ENCODE measurements around the gene ZNF3.

The ZNF3 gene

DNA sequence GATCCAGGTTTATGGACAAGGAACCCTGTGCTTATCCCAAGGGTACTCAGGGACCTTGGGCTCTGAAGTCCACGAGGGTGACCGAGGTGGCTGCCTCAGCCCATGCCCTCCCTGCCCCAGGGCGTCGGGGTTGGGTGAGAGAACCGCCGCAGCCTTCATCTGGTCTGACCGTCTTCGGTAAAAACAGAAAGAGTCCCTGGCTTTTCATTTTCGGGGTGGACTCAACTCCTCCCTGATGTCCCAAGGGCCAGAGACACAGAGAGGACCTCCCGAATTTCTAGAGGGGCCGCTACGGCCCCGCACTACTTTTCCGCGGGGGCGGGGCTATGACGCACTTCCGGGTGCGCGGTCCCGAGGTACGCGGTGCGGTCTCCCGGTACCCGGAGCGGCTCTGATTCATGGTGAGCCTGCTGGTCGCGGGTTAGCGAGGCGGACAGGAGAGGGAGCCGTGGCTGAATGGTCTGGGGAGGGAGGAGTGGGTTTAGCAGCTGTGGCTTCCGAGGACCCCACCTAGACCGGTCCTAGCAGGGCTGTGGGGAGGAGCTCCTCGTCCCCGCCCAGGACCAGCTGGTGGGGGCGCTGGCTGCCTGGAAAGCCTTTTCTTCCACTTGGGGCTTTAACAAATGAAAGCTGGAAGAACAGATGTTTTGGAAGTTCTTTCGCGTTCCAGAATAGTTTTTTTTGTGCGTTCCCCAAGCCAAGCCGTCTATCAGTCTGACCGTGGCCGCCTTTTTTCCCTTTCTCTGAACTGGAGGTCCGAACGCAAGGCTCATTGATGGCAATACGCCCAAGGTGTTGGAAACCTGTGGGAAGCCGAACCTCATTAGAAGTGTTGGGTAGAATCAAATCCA, 31.9 kb downstream of the ZNF3 start, which contains the start of gene ZSCAN21 (continued):
- TF ChIP-seq ZNF211 (tag by site-specific recombination; IDR thresholded peaks at IDR 0.05; ENCODE audit: low read depth) = no peak
- TF ChIP-seq ZNF132 (tag by site-specific recombination; IDR thresholded peaks at IDR 0.05; ENCODE audit: borderline replicate concordance) = no peak
- TF ChIP-seq ZNF510 (tag by site-specific recombination; IDR thresholded peaks at IDR 0.05; ENCODE audit: insufficient replicate concordance) = no peak
- TF ChIP-seq ZNF146 (tag by site-specific recombination; IDR thresholded peaks at IDR 0.05) = no peak
- no peak for TF ChIP-seq ZNF112 (tag by site-specific recombination; IDR thresholded peaks at IDR 0.05)
- TF ChIP-seq BCL11B (tag by site-specific recombination; IDR thresholded peaks at IDR 0.05; ENCODE audit: low read depth) = no peak
- TF ChIP-seq, protein P1, sequence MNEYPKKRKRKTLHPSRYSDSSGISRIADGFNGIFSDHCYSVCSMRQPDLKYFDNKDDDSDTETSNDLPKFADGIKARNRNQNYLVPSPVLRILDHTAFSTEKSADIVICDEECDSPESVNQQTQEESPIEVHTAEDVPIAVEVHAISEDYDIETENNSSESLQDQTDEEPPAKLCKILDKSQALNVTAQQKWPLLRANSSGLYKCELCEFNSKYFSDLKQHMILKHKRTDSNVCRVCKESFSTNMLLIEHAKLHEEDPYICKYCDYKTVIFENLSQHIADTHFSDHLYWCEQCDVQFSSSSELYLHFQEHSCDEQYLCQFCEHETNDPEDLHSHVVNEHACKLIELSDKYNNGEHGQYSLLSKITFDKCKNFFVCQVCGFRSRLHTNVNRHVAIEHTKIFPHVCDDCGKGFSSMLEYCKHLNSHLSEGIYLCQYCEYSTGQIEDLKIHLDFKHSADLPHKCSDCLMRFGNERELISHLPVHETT (tag by site-specific recombination; IDR thresholded peaks at IDR 0.05) = peak; percentile 88; the same call in 1 of the 2 replicates
- TF ChIP-seq ZNF558 (tag by site-specific recombination; IDR thresholded peaks at IDR 0.05) = no peak
- TF ChIP-seq, protein P2, sequence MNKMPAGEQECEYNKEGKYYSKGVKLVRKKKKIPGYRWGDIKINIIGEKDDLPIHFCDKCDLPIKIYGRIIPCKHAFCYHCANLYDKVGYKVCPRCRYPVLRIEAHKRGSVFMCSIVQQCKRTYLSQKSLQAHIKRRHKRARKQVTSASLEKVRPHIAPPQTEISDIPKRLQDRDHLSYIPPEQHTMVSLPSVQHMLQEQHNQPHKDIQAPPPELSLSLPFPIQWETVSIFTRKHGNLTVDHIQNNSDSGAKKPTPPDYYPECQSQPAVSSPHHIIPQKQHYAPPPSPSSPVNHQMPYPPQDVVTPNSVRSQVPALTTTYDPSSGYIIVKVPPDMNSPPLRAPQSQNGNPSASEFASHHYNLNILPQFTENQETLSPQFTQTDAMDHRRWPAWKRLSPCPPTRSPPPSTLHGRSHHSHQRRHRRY (tag by site-specific recombination; IDR thresholded peaks at IDR 0.05) = no peak
- TF ChIP-seq ZNF549 (tag by site-specific recombination; IDR thresholded peaks at IDR 0.05) = no peak
- TF ChIP-seq HOXC10 (CRISPR knock-in tag; IDR thresholded peaks at IDR 0.05) = no peak
- TF ChIP-seq ZNF37A (tag by site-specific recombination; IDR thresholded peaks at IDR 0.05) = no peak
- TF ChIP-seq ZNF266 (tag by site-specific recombination; IDR thresholded peaks at IDR 0.05; ENCODE audit: low read depth) = no peak
- TF ChIP-seq ZBTB7A (tag by site-specific recombination; IDR thresholded peaks at IDR 0.05; ENCODE audit: low read depth) = peak; percentile 11; the same call in 1 of the 2 replicates
- no peak for TF ChIP-seq HOXA7 (CRISPR knock-in tag; IDR thresholded peaks at IDR 0.05; ENCODE audit: borderline replicate concordance)
- TF ChIP-seq IKZF3 (tag by site-specific recombination; IDR thresholded peaks at IDR 0.05) = 0 out of 2 replicates have a peak, but pooled peaks have one; percentile 11
- TF ChIP-seq, protein P3, sequence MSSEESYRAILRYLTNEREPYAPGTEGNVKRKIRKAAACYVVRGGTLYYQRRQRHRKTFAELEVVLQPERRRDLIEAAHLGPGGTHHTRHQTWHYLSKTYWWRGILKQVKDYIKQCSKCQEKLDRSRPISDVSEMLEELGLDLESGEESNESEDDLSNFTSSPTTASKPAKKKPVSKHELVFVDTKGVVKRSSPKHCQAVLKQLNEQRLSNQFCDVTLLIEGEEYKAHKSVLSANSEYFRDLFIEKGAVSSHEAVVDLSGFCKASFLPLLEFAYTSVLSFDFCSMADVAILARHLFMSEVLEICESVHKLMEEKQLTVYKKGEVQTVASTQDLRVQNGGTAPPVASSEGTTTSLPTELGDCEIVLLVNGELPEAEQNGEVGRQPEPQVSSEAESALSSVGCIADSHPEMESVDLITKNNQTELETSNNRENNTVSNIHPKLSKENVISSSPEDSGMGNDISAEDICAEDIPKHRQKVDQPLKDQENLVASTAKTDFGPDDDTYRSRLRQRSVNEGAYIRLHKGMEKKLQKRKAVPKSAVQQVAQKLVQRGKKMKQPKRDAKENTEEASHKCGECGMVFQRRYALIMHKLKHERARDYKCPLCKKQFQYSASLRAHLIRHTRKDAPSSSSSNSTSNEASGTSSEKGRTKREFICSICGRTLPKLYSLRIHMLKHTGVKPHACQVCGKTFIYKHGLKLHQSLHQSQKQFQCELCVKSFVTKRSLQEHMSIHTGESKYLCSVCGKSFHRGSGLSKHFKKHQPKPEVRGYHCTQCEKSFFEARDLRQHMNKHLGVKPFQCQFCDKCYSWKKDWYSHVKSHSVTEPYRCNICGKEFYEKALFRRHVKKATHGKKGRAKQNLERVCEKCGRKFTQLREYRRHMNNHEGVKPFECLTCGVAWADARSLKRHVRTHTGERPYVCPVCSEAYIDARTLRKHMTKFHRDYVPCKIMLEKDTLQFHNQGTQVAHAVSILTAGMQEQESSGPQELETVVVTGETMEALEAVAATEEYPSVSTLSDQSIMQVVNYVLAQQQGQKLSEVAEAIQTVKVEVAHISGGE (tag by site-specific recombination; conservative IDR thresholded peaks at IDR 0.05; ENCODE audit: low read depth) = peak; percentile 95
- TF ChIP-seq, protein P4, sequence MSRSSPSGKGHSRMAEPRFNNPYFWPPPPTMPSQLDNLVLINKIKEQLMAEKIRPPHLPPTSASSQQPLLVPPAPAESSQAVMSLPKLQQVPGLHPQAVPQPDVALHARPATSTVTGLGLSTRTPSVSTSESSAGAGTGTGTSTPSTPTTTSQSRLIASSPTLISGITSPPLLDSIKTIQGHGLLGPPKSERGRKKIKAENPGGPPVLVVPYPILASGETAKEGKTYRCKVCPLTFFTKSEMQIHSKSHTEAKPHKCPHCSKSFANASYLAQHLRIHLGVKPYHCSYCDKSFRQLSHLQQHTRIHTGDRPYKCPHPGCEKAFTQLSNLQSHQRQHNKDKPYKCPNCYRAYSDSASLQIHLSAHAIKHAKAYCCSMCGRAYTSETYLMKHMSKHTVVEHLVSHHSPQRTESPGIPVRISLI (tag by site-specific recombination; IDR thresholded peaks at IDR 0.05) = no peak
- TF ChIP-seq ZXDB (tag by site-specific recombination; IDR thresholded peaks at IDR 0.05) = peak; percentile 87
- no peak for TF ChIP-seq MYNN (tag by site-specific recombination; IDR thresholded peaks at IDR 0.05; ENCODE audit: borderline replicate concordance)
- TF ChIP-seq, protein P5, sequence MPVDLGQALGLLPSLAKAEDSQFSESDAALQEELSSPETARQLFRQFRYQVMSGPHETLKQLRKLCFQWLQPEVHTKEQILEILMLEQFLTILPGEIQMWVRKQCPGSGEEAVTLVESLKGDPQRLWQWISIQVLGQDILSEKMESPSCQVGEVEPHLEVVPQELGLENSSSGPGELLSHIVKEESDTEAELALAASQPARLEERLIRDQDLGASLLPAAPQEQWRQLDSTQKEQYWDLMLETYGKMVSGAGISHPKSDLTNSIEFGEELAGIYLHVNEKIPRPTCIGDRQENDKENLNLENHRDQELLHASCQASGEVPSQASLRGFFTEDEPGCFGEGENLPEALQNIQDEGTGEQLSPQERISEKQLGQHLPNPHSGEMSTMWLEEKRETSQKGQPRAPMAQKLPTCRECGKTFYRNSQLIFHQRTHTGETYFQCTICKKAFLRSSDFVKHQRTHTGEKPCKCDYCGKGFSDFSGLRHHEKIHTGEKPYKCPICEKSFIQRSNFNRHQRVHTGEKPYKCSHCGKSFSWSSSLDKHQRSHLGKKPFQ (tag by site-specific recombination; IDR thresholded peaks at IDR 0.05) = no peak
- peak; percentile 47; the same call in 1 of the 2 replicates for TF ChIP-seq ZNF394 (tag by site-specific recombination; IDR thresholded peaks at IDR 0.05; ENCODE audit: borderline replicate concordance)
- no peak for TF ChIP-seq ZNF707 (tag by site-specific recombination; IDR thresholded peaks at IDR 0.05)
- no peak for TF ChIP-seq ZFP3 (tag by site-specific recombination; IDR thresholded peaks at IDR 0.05; ENCODE audit: low read depth)
- TF ChIP-seq ZNF433 (tag by site-specific recombination; IDR thresholded peaks at IDR 0.05; ENCODE audit: low read depth) = no peak
- 0 out of 2 replicates have a peak, but pooled peaks have one; percentile 41 for TF ChIP-seq WT1 (tag by site-specific recombination; IDR thresholded peaks at IDR 0.05)
- TF ChIP-seq, protein P6, sequence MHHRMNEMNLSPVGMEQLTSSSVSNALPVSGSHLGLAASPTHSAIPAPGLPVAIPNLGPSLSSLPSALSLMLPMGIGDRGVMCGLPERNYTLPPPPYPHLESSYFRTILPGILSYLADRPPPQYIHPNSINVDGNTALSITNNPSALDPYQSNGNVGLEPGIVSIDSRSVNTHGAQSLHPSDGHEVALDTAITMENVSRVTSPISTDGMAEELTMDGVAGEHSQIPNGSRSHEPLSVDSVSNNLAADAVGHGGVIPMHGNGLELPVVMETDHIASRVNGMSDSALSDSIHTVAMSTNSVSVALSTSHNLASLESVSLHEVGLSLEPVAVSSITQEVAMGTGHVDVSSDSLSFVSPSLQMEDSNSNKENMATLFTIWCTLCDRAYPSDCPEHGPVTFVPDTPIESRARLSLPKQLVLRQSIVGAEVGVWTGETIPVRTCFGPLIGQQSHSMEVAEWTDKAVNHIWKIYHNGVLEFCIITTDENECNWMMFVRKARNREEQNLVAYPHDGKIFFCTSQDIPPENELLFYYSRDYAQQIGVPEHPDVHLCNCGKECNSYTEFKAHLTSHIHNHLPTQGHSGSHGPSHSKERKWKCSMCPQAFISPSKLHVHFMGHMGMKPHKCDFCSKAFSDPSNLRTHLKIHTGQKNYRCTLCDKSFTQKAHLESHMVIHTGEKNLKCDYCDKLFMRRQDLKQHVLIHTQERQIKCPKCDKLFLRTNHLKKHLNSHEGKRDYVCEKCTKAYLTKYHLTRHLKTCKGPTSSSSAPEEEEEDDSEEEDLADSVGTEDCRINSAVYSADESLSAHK (tag by site-specific recombination; IDR thresholded peaks at IDR 0.05) = peak; percentile 41; the same call in 1 of the 2 replicates
- no peak for TF ChIP-seq ZNF155 (tag by site-specific recombination; IDR thresholded peaks at IDR 0.05)

Measured in HEK293 (cell line).